SK-N-MC (cell line): ENCODE data around the gene RPH3AL.

Experiments
- EZH2 ChIP-seq: fragments of 200-600 bp; sonication (generic); IDR thresholded peaks from one replicate; pipeline ENCODE4 v1.6.1; 2017; ENCODE audit warnings: antibody characterized with exemption
- POLR2AphosphoS5 ChIP-seq: IDR thresholded peaks from 2 replicates; pipeline ENCODE4 v1.6.1; 2012; ENCODE audit warnings: mild to moderate bottlenecking, low read depth, low read length, borderline replicate concordance

DNA sequence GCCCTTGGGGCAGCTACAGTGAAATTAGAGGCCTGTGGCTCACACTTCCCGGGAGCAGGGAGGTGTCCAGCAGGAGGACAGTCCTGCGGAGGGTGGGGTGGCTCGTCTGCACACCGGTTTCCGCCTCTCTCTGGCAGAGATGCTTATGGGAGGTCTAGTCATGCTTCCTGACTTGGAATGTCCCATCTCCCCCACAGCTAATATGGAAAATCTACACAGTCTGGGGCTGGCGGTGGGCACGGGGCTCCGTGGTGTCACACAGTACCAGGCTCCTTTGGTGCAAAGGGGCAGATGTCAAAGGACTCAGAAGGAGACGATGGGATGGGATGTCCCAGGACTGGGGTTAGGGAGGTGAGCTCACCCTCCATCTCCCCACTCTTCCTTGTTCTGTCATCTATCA lies 127.1 kb downstream of the RPH3AL start:
- TF ChIP-seq POLR2AphosphoS5 (no peak), EZH2 (no peak)
